HPDE6-E6E7 (cell line): Measurements from ENCODE around the gene CEP72.
"Not testable (repeated sequence)": the region's sequence is repeated elsewhere in the genome, so short reads cannot be mapped to it uniquely, and the experiment has no call there.

Source experiments
- DNase-seq: peaks from one replicate; pipeline ENCODE4 v3.0.0; 2011; ENCODE audit warnings: missing footprints; ENCODE audit errors: extremely low spot score

Gene CEP72

GRCh38 chr5:580436-580835, 31.7 kb upstream of the CEP72 start:
- no peak for DNase-seq

DNA sequence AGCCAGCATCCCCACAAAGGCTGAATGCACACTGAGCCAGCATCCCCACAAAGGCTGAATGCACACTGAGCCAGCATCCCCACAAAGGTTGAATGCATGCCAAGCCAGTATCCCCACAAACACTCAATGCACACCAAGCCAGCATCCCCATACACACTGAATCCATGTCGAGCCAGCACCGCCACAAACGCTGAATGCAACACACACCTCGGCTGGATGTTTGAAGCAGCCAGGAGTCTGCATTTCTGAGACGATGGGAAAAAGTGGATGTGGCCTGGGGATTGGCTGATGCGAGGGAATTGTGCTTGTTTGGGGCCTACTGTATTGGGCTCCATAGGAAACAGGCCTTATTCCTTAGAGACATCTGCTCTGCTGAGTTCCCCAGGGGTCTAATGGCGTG, 30.9 kb upstream of the CEP72 start:
- DNase-seq = no peak

DNA sequence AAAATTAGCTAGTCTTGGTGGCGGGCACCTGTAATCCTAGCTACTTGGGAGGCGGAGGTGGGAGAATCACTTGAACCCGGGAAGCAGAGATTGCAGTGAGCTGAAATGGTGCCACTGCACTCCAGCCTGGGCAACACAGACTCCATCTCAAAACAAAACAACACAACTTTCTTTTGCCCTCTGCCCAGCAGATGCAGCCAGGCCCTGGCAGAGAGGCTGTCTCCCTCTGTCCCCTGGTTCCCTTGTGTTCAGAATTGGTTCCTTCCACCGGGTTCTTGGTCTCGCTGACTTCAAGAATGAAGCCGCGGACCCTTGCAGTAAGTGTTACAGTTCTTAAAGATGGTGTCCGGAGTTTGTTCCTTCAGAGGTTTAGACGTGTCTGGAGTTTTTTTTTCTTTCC, 30.2 kb upstream of the CEP72 start:
- no peak for DNase-seq

DNA sequence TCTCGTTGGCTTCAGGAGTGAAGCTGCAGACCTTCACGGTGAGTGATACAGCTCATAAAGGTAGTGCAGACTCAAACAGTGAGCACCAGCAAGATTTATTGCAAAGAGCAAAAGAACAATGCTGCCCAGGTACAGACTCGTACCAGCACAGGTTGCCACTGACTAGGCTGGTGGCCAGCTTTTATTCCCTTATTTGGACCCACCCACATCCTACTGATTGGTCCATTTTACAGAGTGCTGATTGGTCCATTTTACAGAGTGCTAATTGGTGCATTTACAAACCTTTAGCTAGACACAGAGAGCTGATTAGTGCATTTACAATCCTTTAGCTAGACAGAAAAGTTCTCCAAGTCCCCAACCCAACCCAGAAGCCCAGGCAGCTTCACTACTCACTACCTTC, 29.7 kb upstream of the CEP72 start:
- not testable (repeated sequence) for DNase-seq

GRCh38 chr5:582936-583635, 29.1 kb upstream of the CEP72 start:
- DNase-seq = no peak

DNA sequence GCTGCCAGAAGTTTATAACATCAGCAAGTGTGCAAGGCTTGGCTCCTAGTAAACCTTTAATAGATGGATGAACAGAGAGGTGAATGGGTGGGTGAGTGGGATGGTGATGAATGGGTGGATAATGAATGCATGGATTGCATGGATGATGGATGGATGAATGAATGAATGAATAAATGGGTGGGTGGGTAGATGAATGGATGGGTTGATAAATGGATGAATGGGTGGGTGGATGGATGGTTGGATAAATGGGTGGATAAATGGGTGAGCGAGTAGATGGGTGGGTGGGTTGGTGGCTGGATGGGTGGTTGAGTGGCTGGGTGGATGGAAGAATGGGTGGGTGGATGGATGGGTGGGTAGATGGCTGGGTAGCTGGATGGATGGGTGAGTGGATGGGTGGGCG, 28.5 kb upstream of the CEP72 start:
- no peak for DNase-seq

- DNase-seq = no peak
These were observed 27.9 kb upstream of the CEP72 start for GRCh38 chr5:584216-584615.

- no peak for DNase-seq
These were observed 27.3 kb upstream of the CEP72 start for GRCh38 chr5:584846-585245.

DNA sequence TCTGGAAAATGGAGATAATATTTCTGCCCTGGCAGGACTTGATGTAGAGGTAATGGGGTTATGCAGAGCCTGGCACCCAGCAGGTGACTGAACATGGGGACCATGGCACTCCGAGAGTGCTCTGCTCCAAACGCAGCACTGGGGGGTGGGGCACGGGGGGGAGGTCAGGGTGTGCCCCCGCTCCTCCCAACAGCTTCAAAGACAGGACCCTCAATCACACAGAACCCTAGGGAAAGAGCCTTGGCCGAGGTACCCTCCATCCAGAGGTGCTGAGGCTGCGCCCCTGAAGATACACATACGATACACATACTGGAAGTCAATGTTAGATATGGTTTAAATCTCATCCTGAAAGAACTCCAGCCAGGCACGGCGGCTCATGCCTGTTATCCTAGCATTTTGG, 26.6 kb upstream of the CEP72 start:
- DNase-seq = no peak

DNA sequence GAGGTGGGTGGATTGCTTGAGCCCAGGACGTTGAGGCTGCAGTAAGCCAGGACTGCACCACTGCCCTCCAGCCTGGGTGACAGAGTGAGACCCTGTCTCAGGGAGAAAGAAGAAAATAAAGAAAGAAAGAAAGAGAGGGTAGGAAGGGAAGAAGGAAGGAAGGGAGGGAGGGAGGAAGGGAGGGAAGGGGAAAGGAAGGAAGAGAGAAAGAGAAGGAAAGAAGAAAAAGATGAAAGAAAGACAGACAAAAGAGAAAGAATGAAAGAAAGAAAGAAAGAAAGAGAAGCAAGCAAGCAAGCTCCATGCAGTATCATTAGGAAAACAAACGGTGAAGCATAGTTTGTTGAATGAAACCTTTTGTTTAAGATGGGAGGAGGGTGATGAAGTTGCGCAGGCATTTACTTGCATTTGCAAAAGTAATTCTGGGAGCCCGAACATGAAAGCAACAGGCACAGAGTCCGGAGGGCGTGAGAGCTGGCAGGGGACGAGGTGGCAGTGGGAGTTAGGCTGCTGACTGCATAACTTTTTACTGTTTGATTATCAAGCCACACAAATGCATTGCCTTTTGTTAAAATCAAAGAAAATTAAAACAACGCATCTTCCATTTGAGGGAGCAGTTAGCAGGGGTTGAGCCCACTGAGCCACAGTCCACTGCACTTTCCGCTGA, 26.0 kb upstream of the CEP72 start:
- DNase-seq = no peak

GRCh38 chr5:586751-587285, 25.3 kb upstream of the CEP72 start:
- DNase-seq = no peak

GRCh38 chr5:587403-587802, 24.7 kb upstream of the CEP72 start:
- no peak for DNase-seq

DNA sequence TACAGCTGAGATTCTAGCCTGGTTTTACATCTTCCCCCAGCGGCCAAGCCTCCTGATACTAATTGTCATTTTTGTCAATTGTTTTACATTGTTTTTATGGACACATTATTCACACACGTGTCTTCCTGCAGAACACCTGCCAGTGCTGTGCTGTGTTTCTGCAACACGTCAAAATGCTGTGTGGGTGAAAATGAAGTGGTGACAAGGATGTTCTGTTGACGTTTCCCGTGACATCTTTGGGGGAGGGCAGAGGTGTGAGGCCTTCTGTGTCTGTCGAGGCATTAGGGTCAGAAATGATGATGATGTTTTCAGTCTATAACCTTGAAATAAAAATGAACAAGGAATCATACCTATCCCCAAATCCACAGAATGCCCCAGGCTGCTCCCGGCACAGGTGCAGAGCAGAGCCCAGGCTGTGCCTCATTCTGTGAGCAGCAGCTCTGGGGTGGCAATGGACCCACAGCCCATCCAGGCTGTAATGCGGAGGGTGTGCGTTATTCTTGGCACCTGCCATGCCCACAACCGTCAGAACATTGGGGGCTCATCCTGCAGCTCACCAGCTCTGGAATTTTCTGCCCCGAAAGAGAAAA, 23.6 kb upstream of the CEP72 start:
- no peak for DNase-seq

DNA sequence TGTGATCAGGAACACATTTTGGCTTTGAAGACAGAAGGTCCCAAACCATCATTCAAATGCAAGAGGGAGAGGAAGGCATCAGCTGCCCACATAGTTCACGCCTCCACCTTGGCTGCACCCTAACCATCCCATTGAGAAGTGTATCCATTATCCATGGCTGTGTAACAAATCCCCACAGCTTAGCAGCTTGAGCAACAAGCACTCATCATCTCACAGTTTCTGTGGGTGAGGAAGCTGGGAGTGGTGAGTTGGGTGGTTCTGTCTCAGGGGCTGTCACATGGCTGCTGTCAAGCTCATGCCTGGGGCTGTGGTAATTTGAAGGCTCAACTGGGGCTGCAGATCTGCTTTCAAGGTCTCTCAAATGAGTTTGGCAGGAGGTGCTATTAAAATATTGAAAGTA, 23.0 kb upstream of the CEP72 start:
- no peak for DNase-seq

GRCh38 chr5:589588-589987, 22.6 kb upstream of the CEP72 start:
- DNase-seq = no peak

- DNase-seq = no peak
These were observed 21.8 kb upstream of the CEP72 start for GRCh38 chr5:590346-590745.

- no peak for DNase-seq
These were observed 20.4 kb upstream of the CEP72 start for GRCh38 chr5:591746-592145.

- no peak for DNase-seq
These were observed 20.0 kb upstream of the CEP72 start for GRCh38 chr5:592158-592557.

DNA sequence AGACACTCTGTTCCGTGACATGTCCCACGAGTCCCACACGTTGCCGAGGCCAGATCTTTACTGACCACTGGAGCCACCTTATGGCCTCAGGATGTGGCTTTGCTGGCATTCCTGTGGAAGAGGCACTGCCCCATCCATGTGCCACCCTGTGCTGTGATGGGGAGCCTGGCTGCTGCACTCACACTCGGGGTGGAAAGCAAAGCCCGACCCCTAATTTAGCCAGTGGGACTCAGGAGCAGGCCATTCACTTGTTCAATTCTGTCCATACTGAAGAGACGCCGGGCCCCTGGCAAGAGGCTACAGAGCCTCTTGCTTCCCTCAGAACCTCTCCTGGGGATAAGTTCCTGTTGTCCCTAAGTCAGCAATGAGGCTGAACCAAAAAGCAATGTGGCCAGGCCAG, 18.6 kb upstream of the CEP72 start:
- no peak for DNase-seq

DNA sequence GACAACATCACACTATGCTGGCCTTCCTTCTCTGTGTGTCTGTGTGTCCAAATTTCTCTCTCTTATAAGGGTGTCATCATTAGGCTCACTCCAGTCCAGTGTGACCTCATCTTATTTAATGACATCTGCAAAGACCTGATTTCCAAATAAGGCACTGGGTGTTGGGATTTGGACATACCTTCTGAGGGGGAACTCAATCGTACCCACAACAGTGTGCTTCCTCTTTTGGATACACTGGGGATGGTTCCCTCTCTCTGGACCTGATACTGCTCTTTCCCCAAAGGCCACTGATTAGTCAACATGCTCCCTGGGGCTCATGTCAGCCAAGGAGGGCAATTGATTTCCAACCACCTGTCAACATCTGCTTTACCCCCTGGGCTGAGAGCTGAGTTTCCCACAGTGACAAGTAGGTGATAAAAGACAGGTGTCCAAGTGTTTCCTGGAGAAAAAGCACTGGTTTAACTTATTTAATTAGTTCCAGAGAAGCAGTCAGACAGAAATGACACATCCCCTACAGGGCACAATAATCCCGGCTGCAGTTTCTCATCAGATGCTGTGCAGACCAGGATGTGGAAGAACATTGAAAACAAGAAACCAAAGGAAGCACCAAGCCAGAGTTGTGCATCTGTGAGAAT, 17.8 kb upstream of the CEP72 start:
- no peak for DNase-seq

- DNase-seq = no peak
These were observed 16.8 kb upstream of the CEP72 start for GRCh38 chr5:595285-595875.

DNA sequence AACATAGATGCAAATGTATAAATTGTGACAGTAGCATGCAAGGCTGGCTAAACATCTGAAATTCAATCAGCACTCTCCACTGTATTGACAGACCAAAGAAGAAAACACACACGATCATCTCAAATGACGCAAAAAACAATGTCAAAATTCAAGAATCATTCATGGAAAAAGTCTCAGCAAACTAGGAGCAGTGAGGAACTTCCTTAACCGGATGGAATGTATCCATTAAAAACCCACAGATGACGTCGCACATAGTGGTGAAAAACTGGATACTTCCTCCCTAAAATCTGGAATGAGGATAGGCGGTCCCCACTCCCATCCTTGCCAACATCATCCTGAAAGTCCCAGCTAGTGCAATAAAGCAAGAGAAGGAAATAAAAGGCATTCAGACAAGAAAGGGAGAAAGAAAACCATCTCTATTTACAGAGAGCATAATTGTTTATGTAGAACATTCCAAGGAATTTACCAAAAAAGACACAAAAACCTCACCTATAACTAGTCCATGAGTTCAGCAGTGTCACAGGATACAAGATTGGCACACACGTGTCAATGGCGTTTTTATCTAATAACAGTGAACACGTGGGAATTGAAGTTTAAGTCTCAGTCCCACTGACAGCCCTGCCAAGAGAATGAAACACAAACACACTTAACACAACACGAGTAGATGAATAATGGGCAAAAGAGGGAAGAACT, 14.1 kb upstream of the CEP72 start:
- DNase-seq = no peak
